Stimulated activated CD4-positive, alpha-beta T cell treated with anti-CD3 and anti-CD28 coated beads, Interleukin-12 subunit alpha, Interleukin-12 subunit beta, amount 100 ng/mL, for 4 hours (primary cell): ENCODE results near the gene SOBP.
"Not testable (repeated sequence)": the region's sequence is repeated elsewhere in the genome, so short reads cannot be mapped to it uniquely, and the experiment has no call there.

ENCODE experiments used
- DNase-seq: peaks from one replicate; pipeline ENCODE4 v3.0.0-alpha.2; 2020

SOBP gene

DNA sequence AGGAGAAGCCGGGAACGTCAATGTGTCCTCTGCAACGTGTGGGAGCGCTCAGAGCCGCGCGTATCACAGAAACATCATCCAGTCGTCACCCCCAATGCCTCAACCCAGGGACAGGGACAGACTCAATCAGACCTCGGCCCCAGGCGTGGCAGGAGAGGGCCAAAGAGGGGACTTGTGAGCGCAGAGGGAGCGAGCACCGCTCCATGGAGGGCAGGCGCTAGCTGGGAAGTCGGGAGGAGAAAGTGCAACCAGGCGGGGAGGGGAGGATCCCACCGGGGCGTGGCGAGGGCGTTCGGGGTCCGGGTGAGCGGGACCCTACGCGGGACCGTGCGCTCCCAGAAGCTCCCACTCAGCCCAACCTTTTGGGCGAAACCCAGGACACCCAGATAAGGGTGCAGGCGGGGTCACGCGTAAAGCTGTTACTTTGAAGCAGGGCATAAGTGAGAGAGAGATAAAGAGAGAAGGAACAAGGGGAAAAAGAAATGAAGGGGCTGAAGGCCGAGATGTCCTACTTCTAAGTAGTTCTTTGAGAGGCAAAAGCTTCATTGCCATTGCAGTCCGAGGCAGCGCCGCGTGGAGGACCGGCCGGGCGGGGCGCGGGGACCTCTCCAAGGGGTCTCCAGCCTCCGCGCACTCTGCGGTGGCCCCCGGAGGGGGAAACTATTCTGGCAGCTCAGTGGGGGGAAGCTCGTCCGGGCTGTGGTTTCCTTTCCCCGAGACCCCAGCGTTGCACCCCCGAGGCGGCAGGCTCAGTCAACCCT, 862 bp upstream of the SOBP start:
- peak; percentile 12 for DNase-seq

DNA sequence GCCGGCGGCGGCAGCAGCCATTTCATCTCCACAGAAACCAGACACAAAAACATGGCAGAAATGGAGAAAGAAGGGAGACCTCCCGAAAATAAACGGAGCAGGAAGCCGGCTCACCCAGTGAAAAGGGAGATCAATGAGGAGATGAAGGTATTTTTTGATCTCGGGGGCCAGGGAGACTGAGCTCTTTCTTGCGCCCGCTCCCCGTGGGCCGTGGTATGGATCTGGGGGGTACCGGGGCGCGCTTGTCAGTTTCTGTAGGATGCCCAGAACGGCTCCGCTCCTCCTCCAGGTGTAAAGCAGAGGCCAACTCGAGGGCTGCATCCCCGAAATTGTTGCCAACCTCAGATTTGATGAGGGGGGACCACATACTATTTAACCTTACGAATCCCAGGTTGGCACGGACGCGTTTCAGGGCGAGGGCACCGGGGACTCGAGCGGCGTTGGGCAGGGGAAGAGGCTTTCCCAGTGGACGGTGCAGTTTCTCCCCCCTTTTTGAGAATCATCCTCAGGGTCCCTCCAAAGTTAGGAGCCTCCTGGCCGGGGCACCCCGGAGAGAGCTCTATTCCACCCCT, 735 bp downstream of the SOBP start:
- DNase-seq: peak; percentile 2

- DNase-seq: peak; percentile 7
Measured at GRCh38 chr6:107491138-107491609, 1.3 kb downstream of the SOBP start.

DNA sequence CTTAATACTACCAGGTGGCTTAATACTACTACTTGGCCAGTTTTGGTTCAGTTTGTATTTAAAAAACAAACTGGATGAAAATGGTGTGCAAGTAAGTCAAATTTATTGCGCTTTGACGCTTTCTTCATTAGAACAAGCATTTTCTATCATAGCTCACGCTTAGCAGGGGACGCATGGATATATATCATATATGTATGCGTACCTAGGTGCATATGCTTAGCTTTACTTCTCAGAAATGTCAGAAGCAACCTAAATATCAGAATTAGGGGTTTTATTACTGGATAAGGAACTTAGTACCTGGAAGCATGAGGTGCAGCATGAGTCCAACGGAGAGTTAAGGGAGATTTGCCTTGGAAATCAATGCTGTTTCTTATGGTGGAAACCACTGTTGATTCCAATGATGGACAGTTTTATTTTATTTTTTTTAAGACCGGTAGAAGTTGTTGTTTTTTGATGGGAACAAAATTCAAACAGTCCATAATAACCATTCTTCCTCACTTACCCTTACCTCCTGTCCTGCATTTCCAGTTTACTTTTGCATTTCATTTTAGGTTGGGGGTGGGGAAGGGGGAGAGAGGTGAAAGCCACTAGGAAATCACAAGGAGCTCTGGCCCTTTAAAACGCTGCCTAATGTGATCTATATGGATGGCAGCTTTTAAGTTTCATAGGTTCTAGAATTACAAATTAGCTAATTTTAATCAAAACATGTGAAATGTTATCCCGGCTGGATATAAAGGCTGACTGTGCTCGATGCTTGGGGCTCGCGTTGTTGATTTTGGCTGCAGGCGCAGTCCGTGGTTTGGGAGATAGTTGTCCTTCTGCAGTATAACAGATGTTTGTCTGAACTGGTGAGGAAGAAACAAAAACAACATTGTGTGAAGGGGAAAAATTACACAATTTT, 2.1 kb downstream of the SOBP start:
- DNase-seq: no peak

DNA sequence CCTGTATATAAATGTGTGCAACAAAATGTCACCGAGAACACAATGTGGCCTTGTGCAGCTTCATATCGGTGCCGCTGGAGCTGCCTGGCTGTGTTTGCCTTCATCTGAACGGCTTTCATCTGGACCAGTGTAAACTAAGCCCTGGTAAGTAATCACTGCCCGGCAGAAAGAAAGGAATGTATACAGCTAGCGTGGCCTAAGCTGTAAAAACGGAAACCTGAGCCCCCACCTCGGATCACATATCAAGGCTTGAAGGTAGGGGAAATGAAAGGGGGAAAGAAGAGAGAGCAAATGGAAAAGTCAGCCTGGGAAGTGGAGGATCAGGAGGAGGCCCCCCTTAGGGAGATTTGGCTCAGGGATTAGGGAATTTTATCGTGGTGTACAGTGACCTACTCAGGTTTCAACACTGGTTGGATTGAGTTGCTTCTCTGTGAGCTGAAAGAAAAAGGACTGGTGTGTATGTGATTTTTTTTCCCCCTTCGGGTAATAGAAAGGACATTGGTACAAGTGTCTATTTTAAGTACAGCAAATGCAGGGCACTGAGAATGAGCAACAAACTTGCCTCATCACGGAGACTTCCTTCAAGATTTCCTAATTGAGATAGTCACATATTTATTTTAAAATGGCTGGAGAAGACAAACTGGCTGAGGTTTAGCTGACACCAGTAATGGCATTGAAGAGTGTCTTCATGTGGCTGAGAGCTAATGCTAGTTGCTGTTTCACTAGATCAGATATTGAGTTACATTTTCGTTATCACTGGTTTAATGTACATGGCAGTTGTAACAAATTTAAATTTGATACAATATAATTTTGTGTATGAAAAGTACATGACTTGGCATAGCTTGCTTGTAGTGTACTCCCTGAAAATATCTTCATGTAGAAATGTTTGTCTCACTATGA, 3.5 kb downstream of the SOBP start:
- DNase-seq: no peak

- no peak for DNase-seq
Measured at GRCh38 chr6:107495196-107495643, 5.3 kb downstream of the SOBP start.

- no peak for DNase-seq
Measured at GRCh38 chr6:107495971-107496370, 6.1 kb downstream of the SOBP start.

DNA sequence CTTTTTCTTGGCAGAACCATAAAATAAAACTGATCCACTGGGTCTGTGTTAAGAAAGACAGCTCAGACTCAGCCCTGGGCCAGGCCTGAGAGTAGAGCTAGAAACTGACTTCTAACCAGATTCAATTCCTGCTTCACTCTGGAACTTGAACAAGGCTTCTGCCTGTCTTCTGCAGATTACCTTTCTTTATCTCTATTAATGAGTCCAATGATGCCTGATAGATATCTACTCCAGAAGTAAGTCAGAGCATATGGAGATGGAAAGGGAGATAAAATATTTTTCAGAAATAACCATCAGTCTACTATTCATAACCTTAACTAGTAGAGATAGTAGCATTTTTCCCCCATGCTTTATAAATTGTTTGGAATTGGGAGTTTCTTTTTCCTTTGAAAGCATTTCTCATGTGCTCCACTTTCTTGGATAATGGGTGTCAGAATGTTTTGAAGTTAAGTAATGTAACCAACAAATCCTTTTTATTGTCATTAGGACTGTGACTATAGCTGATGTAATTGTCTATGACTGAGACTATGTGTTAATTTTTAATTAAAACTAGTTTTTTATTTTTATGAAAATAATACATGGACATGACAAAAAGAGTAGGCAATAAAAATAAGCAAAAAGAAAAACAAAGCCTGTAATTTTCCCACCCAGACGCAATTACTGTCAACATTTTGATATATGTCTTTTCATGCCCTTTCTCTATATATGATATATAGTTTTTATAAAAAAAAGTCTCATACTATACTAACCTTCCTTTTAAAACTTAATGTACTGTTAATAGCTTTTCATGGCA, 7.2 kb downstream of the SOBP start:
- no peak for DNase-seq

- DNase-seq: no peak
Measured at GRCh38 chr6:107504270-107505026, 14.5 kb downstream of the SOBP start.

- no peak for DNase-seq
Measured at GRCh38 chr6:107506145-107506544, 16.2 kb downstream of the SOBP start.

- no peak for DNase-seq
Measured at GRCh38 chr6:107509506-107509905, 19.6 kb downstream of the SOBP start.

DNA sequence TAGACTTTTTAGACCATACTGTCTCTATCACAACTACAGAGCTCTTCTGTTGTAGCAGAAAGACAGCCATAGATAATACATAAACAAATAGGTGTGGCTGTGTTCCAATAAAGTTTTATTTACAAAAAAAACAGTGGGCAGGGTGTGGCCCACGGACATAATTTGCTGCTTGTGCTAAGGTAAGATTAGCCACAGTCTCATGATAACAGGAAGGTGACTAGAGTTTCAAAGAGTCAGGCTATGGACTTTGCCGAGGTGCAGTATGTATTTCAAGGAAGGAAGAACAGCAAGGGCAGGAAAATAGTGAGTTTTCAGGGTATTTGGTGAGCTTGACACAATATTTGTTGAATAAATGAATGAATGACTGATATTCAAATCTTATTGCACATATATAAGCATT, 20.2 kb downstream of the SOBP start:
- DNase-seq: no peak

DNA sequence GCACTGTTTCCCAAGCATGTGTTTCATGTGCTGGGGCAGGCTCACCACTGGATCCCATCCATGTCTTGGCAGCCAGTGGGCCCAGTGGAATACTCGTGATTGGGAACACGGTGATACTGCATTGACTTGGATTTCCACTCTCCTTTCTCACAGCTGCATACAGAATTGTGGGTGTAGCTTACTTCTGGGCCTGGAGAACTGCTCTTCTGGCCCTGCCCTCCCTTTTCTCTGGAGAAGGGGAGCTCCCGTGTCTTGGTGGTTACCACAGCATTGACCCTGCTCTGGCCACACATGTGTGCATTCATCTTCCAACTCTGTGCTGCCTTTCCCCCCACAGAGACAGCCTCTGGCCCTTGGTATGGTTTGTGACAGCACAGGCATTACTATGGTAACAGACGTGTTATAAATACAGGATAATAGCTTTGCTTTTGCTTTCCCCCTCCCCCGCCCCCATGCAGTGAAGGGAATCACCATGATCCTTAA, 21.6 kb downstream of the SOBP start:
- no peak for DNase-seq

GRCh38 chr6:107513214-107513613, 23.3 kb downstream of the SOBP start:
- no peak for DNase-seq

DNA sequence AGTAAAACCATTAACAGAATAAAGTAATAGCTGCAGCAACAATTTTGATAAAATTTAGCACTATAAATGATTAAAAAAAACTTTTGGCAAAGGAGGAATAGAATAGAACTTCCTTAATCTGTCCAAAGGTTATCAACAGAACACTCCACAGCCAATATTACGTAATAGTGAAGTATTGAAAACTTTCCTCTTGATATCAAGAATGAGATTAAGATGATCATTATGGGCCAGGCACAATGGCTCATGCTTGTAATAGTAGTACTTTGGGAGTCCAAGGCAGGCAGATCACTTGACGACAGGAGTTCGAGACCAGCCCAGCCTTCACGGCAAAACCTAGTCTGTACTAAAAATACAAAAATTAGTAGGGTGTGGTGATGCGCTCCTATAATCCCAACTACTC, 26.0 kb downstream of the SOBP start:
- no peak for DNase-seq

DNA sequence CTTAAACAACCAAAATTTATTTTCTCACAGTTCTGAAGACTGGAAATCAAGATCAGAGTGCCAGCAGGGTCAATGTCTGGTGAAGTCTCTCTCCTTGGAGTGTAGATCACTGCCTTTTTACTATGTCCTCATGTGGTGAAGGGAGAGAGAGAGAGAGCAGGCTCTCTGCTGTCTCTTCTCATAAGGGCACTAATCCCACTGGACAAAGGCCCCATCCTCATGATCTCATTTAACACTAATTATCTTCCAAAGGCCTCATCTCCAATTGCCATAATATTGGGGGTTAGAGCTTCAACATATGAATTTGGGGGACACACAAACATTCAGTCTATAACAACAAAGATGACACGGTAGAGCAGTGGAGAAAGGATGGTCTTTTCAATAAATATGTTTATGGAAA, 27.4 kb downstream of the SOBP start:
- no peak for DNase-seq

DNA sequence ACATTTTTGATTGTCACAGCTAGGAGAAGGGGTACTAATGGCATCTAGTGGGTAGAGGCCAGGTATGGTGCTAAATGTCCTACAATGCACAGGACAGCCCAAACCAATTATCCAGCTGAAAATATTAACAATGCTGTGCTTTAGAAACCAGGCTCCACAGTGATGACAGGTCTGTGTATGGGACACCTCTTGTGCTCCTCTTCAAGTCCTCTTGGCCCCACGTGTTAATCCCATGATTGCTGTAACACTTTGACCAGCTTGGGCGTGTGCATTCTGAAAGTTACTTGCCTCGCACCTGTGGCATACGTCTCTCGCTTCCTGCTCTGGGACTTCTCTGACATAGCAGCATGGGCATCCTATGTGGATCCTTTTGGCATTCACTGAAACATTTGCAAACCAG, 29.3 kb downstream of the SOBP start:
- DNase-seq: not testable (repeated sequence)

DNA sequence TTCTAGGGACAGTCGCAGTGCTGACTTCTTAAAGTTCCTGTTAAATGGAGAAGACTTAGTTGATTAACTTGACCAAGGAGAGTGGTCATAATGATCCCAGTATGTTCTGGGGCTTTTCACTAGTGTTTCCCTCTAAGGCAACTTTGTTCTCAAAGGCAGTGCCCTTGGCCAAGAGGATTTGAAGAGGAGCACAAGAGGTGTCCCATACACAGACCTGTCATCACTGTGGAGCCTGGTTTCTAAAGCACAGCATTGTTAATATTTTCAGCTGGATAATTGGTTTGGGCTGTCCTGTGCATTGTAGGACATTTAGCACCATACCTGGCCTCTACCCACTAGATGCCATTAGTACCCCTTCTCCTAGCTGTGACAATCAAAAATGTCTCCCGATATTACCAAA, 30.8 kb downstream of the SOBP start:
- not testable (repeated sequence) for DNase-seq

GRCh38 chr6:107523054-107523791, 33.3 kb downstream of the SOBP start:
- DNase-seq: no peak

DNA sequence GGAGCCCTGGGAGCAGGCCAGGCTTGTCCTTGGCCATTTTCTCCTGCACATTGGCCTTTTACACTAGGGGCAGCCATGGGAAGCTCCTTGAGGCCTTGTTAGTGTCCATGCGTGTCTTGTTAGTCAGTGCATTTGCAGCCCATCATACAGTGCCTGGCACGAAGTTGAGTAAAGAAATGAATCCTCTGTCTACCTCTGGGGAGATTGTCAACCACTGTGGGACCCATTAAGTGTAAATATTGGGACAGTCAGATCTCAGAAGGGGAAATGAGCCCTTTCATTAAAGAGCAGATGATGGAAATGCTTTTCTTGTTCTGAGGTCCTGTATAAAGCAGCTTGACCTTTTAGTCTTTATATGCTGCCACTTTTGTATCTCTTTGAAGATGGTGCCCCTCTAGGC, 33.9 kb downstream of the SOBP start:
- no peak for DNase-seq
